ENCODE results near the gene BRME1.
"Not testable (repeated sequence)": the region's sequence is repeated elsewhere in the genome, so short reads cannot be mapped to it uniquely, and the experiment has no call there.

The BRME1 gene

GRCh38 chr19:13865571-13866462, 40.1 kb downstream of the BRME1 start:
- no peak for FAIRE-seq

- no peak for FAIRE-seq
Observed at GRCh38 chr19:13864667-13865570, 41.0 kb downstream of the BRME1 start.

GRCh38 chr19:13864046-13864666, 41.8 kb downstream of the BRME1 start:
- no peak for FAIRE-seq

GRCh38 chr19:13861714-13862531, 44.0 kb downstream of the BRME1 start:
- peak; percentile 35 for FAIRE-seq

- no peak for FAIRE-seq
Observed at GRCh38 chr19:13861392-13861713, 44.6 kb downstream of the BRME1 start.

GRCh38 chr19:13860679-13861391, 45.1 kb downstream of the BRME1 start:
- FAIRE-seq = no peak

- no peak for FAIRE-seq
Observed at GRCh38 chr19:13859361-13859880, 46.5 kb downstream of the BRME1 start.

- no peak for FAIRE-seq
Observed at GRCh38 chr19:13856497-13856896, 49.4 kb downstream of the BRME1 start.

GRCh38 chr19:13852171-13852707, 53.7 kb downstream of the BRME1 start:
- FAIRE-seq = not testable (repeated sequence)

GRCh38 chr19:13851734-13852114, 54.2 kb downstream of the BRME1 start:
- not testable (repeated sequence) for FAIRE-seq

- FAIRE-seq = no peak
Observed at GRCh38 chr19:13850910-13851733, 54.8 kb downstream of the BRME1 start.

- no peak for FAIRE-seq
Observed at GRCh38 chr19:13849991-13850909, 55.7 kb downstream of the BRME1 start.

- no peak for FAIRE-seq
Observed at GRCh38 chr19:13848798-13849676, 56.9 kb downstream of the BRME1 start.

GRCh38 chr19:13848340-13848677, 57.6 kb downstream of the BRME1 start:
- no peak for FAIRE-seq

- FAIRE-seq = no peak
Observed at GRCh38 chr19:13847407-13848339, 58.2 kb downstream of the BRME1 start.

GRCh38 chr19:13846557-13847406, 59.1 kb downstream of the BRME1 start:
- FAIRE-seq = no peak
